ENCODE results near the gene PRKCZ.
"Not testable (repeated sequence)": the region's sequence is repeated elsewhere in the genome, so short reads cannot be mapped to it uniquely, and the experiment has no call there.

PRKCZ gene

GRCh38 chr1:2103266-2103900 is 53.2 kb downstream of the PRKCZ start:
- no peak for DNase-seq (ENCODE audit: low read depth)

- DNase-seq (ENCODE audit: low read depth), result no peak
Observed at GRCh38 chr1:2103901-2104590, 53.8 kb downstream of the PRKCZ start.

- no peak for DNase-seq (ENCODE audit: low read depth)
Observed at GRCh38 chr1:2104621-2105427, 54.6 kb downstream of the PRKCZ start.

GRCh38 chr1:2105781-2106524 is 55.7 kb downstream of the PRKCZ start:
- no peak for DNase-seq (ENCODE audit: low read depth)

- no peak for DNase-seq (ENCODE audit: low read depth)
Observed at GRCh38 chr1:2106659-2107405, 56.6 kb downstream of the PRKCZ start.

- no peak for DNase-seq (ENCODE audit: low read depth)
Observed at GRCh38 chr1:2107586-2108212, 57.5 kb downstream of the PRKCZ start.

- no peak for DNase-seq (ENCODE audit: low read depth)
Observed at GRCh38 chr1:2108213-2108876, 58.1 kb downstream of the PRKCZ start.

GRCh38 chr1:2108877-2109580 is 58.8 kb downstream of the PRKCZ start:
- DNase-seq (ENCODE audit: low read depth), result no peak

GRCh38 chr1:2109581-2110021 is 59.4 kb downstream of the PRKCZ start:
- DNase-seq (ENCODE audit: low read depth), result no peak

GRCh38 chr1:2110191-2110737 is 60.1 kb downstream of the PRKCZ start:
- no peak for DNase-seq (ENCODE audit: low read depth)

- no peak for DNase-seq (ENCODE audit: low read depth)
Observed at GRCh38 chr1:2110738-2111673, 60.8 kb downstream of the PRKCZ start.

GRCh38 chr1:2111674-2112035 is 61.4 kb downstream of the PRKCZ start:
- DNase-seq (ENCODE audit: low read depth), result no peak

- DNase-seq (ENCODE audit: low read depth), result no peak
Observed at GRCh38 chr1:2112280-2112701, 62.1 kb downstream of the PRKCZ start.

- DNase-seq (ENCODE audit: low read depth), result no peak
Observed at GRCh38 chr1:2113620-2114135, 63.5 kb downstream of the PRKCZ start.

- not testable (repeated sequence) for DNase-seq (ENCODE audit: low read depth)
Observed at GRCh38 chr1:2114635-2115007, 64.4 kb downstream of the PRKCZ start.

- no peak for DNase-seq (ENCODE audit: low read depth)
Observed at GRCh38 chr1:2115008-2115641, 64.9 kb downstream of the PRKCZ start.

GRCh38 chr1:2115702-2116341 is 65.6 kb downstream of the PRKCZ start:
- no peak for DNase-seq (ENCODE audit: low read depth)
